GM18508 (cell line): Measurements from ENCODE around the gene RNF11.
A peak's percentile ranks its signal among the peaks of the same experiment; 100 is the strongest.

Experiments used
- ATAC-seq: cut with Tn5 transposase; IDR thresholded peaks from one replicate; pipeline ENCODE4 v1.9.1; 2021; ENCODE audit warnings: moderate number of reproducible peaks; ENCODE audit not compliant: insufficient read depth, unreplicated experiment

Gene RNF11

GRCh38 chr1:51255331-51255730 is 19.3 kb downstream of the RNF11 start:
- no peak for ATAC-seq

DNA sequence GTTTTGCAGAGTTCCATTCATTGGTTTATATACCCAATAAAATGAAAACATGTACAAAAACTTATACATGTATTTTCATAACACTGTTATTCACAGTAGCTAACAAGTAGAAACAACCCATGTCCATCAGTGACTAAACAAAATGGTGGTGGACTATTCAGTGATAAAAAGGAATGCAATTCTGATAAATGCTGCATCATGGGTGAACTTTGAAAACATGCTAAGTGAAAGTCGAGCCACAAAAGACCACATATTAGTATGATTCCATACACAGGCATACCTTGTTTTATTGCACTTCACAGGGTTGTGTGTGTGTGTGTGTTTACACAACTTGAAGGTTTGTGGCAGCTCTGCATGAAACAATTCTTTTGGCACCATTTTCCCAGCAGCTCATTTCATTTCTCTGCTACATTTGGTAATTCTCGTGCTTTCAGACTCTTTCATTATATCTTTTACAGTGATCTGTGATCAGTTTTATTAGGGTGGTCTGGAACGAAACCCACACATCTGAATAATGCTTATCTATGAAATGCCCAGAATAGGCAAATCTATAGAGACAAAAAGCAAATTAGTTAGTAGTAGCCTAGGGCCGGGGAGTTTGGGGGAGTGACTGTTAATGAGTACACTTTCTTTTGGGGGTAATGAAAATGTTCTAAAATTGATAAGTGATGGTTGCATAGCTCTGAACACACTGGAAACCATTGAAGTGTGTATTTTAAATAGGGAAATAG is 27.2 kb downstream of the RNF11 start:
- ATAC-seq, result no peak

DNA sequence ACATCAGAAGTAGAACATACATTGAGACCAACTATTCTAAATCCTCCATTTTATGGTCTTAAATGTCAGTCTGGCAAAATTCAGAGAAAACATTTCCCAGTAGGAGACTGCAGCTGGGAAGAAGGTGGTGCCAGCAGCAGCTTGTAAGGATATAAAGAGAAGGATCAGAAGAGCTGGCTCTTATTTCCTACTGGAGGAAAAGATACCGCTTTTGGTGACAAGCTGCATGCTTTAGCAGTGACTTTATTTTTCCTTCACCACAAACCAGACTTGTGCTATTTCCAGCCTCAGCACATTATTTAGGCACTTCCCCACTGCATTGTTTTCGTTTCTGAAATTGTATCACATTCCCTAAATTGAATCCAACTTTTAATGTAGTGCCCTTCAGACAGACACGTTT is 28.4 kb downstream of the RNF11 start:
- ATAC-seq, result no peak

DNA sequence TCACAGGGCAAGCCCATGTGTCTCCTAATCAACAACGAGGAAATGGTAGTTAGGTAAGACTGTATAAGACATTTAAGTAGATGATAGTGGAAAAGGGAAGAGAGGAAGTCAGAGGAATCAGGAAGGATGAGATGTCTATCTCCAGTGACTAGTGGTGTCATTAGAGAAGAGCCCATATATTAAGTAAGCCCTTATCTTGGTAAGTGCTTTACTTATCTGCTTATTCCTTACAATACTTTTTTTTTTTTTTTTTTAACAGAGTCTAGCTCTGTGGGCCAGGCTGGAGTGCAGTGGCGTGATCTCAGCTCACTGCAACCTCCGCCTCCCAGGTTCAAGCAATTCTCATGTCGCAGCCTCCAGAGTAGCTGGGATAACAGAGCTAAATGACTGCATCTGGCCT is 29.5 kb downstream of the RNF11 start:
- ATAC-seq, result no peak

GRCh38 chr1:51266181-51266580 is 30.1 kb downstream of the RNF11 start:
- no peak for ATAC-seq

DNA sequence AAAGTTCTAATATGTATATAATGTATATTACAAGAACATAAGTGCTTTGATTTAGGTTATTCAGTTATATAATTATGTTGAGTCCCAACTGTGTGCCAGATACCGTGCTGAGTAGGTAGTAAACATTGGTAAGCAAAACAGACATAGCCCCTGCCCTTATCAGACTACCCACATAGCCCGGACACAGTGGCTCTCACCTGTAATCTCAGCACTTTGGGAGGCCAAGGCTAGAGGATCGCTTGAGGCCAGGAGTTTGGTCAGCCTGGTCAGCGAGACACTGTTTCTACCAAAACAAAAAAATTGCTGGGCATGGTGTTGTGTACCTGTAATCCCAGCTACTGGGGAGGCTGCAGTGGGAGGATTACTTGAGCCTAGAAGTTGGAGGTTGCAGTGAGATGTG is 30.7 kb downstream of the RNF11 start:
- ATAC-seq, result no peak

- ATAC-seq, result no peak
Measured at GRCh38 chr1:51268634-51269033, 32.6 kb downstream of the RNF11 start.

DNA sequence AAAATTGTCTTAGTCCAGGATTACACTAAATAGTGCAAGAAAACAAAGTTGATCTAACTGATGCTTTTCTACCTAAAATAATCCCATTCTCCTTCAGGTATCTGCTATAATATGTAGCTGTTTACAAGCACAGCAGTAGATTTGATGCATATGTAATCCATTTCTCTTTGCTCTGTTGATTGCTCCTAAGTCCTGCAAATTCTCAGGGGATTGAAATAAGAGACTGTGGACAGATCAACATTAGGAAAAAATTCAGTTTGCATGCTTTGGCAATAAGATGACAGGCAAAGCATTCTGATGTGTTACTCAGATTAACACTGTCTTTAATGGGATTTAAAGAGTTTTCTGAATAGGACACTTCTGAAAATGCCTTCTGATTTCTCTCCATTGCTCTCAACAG is 34.7 kb downstream of the RNF11 start:
- no peak for ATAC-seq

GRCh38 chr1:51272916-51273315 is 36.8 kb downstream of the RNF11 start:
- ATAC-seq, result no peak

GRCh38 chr1:51274676-51275075 is 38.6 kb downstream of the RNF11 start:
- no peak for ATAC-seq

DNA sequence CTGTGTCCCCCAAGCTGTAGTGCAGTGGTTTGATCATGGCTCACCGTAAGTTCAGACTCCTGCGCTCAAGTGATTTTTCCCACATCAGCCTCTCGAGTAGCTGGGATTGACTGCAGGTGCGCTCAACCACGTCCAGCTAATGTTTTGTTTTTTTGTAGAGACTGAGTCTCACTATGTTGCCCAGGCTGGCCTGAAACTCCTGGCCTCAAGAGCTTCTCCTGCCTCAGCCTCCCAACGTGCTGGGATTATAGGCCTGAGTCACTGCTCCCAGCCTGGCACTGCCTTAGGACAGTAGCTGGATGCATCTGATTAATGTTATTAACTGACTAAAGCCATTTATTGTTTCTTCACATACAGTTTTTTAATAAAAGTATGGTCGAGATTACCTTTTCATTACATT is 40.2 kb downstream of the RNF11 start:
- no peak for ATAC-seq

DNA sequence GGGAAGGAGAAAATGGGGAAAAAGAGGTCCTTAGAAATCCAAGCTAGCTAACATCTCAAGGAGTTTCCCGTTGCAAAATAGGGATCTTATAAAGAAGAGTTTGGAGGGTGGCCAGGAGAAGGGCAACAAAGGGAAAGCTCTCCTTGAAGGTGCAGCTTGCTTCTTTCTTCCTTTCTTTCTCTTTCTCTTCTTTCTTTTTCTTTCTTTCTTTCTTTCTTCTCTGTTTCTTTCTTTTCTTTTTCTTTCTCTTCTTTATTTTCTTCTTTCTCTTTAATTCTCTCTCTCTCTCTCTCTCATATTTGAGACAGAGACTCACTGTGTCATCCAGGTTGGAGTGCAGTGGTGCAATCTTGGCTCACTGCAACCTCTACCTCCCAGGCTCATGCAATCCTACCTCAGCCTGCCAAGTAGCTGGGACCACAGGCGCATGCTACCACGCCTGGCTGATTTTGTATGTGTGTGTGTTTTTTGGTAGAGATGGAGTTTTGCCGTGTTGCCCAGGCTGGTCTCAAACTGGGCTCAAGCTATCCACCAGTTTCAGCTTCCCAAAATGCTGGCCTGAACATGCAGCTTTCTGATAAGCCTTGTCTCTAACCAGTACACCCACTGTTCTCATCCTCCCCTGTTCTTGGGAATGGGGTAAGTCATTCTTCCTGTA is 44.4 kb downstream of the RNF11 start:
- ATAC-seq, result no peak

- no peak for ATAC-seq
Measured at GRCh38 chr1:51281807-51282206, 45.7 kb downstream of the RNF11 start.

DNA sequence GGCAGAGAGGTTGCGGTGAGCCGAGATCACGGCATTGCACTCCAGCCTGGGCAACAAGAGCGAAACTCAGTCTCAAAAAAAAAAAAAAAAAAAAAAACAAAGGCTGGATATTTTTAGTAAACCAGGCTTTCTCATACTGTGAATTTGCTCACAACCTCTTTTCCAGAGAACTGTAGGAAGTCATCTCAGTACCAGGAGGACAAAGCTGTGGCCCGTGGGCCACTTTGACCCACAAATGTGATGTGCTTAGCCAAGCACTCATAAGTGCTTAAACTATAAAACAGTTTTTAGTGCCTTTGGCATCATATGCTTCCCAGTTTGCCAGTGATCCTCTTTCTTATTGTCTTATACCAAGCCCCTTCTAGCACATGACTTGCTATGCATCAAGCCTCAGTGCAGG is 46.5 kb downstream of the RNF11 start:
- ATAC-seq, result no peak

DNA sequence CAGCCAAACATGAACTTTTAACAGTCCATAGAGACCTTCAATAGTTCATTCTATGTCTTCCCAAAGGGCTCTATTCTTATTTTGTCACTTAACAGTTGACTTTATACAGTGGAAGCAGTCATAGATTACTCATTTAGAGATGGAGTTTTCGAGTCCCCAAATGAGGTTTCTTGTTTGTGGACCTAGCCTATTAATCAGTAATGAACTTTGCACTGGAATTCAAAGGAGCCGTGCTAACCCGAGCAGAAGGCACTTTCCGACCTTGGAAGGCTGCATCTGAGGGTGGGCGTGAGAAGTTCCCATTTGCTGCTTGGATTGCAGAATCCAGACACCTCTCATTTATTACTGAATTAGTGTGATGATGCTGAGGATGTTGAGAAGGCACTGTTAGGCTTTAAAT is 47.9 kb downstream of the RNF11 start:
- no peak for ATAC-seq

- peak; percentile 17 for ATAC-seq
Measured at GRCh38 chr1:51284487-51284954, 48.4 kb downstream of the RNF11 start.

DNA sequence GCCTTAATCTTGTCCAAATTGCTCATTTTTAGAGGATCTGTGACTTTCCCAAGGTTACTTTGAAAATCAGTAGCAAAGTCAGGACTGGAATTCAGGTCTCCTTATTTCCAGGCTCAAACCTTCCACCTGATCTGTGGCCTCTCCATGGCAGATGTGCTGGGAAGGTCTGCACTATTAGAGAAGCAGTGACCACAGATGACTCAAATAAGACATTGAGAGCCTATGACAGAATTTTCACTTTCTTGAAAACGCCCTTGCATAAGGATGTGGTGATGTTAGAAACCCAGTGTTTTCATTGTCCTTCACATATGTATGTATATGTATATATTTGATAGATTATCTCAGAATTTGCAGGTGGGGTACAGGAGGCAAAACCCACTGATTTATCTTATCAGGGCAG is 49.0 kb downstream of the RNF11 start:
- ATAC-seq, result peak; percentile 87

DNA sequence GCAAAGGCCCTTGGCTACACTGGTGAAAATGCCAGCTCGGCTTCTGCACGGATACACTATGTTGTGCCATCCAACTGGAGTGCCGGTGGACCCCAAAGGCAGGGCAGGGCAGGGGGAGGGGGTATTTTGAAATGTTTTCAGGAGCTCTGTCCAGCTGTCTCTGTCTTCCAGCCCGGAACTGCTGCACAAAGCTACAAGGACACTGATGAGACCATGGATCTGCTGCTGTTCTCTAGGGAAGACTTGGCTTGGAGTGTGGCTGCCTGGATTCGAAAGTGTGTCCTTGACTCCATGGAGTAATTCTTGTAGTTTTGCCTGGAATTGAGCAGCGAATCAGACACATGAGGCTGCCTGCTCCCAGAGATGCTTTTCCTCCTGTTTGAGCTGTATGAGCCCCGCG is 51.9 kb downstream of the RNF11 start:
- no peak for ATAC-seq

DNA sequence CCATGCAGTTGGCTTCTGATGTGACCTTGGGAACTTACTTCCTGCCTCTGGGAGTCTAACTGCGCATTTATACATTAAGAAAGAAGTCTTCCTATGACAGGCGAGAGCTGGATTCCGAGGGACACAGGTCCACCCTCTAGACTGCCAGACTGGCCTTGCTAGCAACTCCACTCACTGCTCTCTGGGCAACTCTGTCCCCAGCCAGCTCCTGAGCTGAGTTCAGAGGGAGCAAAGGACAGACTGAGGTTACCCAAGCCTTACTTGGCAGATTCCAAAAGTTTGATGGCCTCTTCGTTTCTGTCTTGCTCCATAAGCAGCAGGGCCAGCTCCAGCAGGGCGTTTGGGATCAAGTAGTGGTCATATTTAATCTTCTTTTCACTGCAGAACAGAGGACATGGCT is 52.5 kb downstream of the RNF11 start:
- ATAC-seq, result no peak

- ATAC-seq, result no peak
Measured at GRCh38 chr1:51289676-51290488, 53.8 kb downstream of the RNF11 start.

- no peak for ATAC-seq
Measured at GRCh38 chr1:51290489-51290847, 54.4 kb downstream of the RNF11 start.
